GM13976 (cell line): ENCODE data around the gene EPN3.

Experiments
- DNase-seq: peaks from one replicate; pipeline ENCODE4 v3.0.0; 2012; ENCODE audit warnings: low spot score
- CTCF ChIP-seq: IDR thresholded peaks from 2 replicates; pipeline ENCODE4 v1.5.1; 2012; ENCODE audit warnings: borderline replicate concordance, mild to moderate bottlenecking; ENCODE audit not compliant: insufficient read depth; ENCODE audit errors: extremely low read depth, missing control alignments, control extremely low read depth
- in situ Hi-C: fragments of 300-500 bp; cut with MboI; formaldehyde crosslinking; loops from one replicate; pipeline ENCODE4 v1.12.0; 2022; ENCODE audit warnings: low sequenced_read_pairs, mixed read lengths, inconsistent platforms; ENCODE audit not compliant: unreplicated experiment

EPN3 gene

GRCh38 chr17:50499721-50500120, 32.8 kb upstream of the EPN3 start:
- no peak for DNase-seq
- TF ChIP-seq CTCF: no peak
- in situ Hi-C loops: no loop called here

GRCh38 chr17:50501054-50501453, 31.5 kb upstream of the EPN3 start:
- no peak for TF ChIP-seq CTCF
- DNase-seq: no peak
- in situ Hi-C loops: no loop called here

- in situ Hi-C loops: no loop called here
- DNase-seq: no peak
- no peak for TF ChIP-seq CTCF
Observed at GRCh38 chr17:50502301-50502990, 30.1 kb upstream of the EPN3 start.

DNA sequence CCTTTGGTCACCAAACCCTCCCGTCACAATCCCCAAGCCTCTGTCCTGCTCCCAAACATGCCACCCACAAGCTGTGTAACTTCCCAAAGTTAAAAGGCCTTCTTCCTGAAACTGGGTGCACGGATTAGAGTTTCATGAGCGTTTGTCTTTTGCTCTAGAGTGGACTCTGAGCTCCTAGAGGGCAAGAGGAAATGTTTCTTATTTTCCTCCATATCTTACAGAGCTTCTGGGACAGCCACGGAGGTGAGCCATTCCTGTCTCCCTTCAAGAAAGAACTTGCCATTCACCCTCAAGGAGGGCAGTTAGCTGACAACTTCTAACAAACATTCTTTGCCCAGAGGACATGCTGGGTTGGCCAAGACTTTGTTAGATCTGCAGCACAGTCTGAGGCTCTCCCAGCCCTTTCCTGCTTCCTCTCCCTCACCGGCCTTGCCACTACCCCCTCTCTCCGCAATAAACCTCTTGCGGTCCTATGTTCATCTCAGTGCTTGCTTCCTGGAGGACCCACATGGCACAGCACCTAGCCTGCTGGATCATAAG, 26.9 kb upstream of the EPN3 start:
- in situ Hi-C loops: no loop called here
- DNase-seq: no peak
- no peak for TF ChIP-seq CTCF

- no peak for DNase-seq
- in situ Hi-C loops: no loop called here
- TF ChIP-seq CTCF: no peak
Observed at GRCh38 chr17:50506298-50506697, 26.2 kb upstream of the EPN3 start.

DNA sequence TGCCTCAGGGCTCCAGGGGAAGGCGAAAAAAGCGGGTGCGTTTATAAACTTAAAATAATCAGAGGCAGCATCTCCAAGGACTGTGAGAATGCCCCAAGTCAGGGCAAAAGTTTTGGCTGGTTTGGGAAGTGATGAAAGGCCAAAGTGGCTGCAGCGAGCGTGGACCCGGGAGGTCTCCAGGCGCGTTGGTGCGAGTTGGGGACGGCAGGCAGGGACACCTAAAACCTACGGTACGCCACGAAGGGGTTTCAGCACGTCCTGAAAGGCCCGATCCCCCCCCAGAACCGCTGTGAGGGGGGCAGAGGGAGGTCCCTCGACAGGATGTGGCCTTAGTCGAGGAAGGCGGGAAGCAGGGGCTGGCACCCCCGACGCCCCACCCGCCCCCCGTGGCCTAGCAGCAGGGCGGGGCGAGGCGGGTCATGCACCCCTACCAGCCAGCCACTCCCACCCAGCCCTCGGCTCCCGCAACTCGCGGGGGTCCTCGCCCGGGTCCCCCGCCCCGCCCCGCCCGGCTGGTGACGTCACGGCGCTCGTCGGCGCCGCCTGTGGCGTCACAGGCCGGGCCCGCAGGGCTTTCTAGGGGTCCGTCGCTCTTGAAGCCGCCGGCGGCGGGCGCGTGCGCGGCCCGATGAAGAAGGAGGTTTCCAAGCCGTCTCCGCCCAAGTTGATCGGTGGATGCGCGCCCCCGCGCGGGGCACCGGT, 24.5 kb upstream of the EPN3 start, which contains the start of gene MYCBPAP:
Gene MYCBPAP (plus strand): TSS at position 569 of the 702 bp plus-strand sequence. CDS start 236 bp downstream, outside the sequence.
- in situ Hi-C loops: no loop called here
- TF ChIP-seq CTCF: peak; percentile 28
- DNase-seq: peak; percentile 93
